A549 treated with AZD9567 at 1 μM for 4 hours (cell line): ENCODE measurements around the gene CRAT. TPM values are rescaled to one million over a fixed set of nuclear protein-coding genes. Genes with fewer than 3 reads are reported as not detected.

ENCODE experiments used
- total RNA-seq: library from RNA; stranded (reverse); fragments of 200-300 nt; extraction: Qiagen RNA extraction; gene quantifications from 5 replicates; pipeline ENCODE4 v1.2.3, GENCODE V29; 2022; ENCODE audit not compliant: insufficient read depth

CRAT gene
- 29.3 to 31.6 TPM (median 31.5 TPM) in 5 replicates for total RNA-seq

GRCh38 chr9:129110740-129111527, at the start of gene CRAT, which contains the start of gene PTPA:
CRAT (minus strand) TSS chr9:129110793; CDS start chr9:129110509, 284 bp downstream.
PTPA (plus strand) TSS chr9:129111415; CDS start chr9:129111601, 186 bp downstream.

GRCh38 chr9:129080601-129081387, 29.8 kb downstream of the CRAT start, which contains the start of gene DOLPP1:
DOLPP1 (plus strand) TSS chr9:129081111; CDS start chr9:129081132, 21 bp downstream.

Other genes starting within 250 kb of the CRAT start
- 10.6 to 17.9 TPM (median 11.7 TPM) in 5 replicates for gene KYAT1, start 228.8 kb downstream of the CRAT start, total RNA-seq
- 75.4 to 98.6 TPM (median 92.6 TPM) in 5 replicates for gene LRRC8A, start 228.7 kb downstream of the CRAT start, total RNA-seq
- 0.15 to 0.24 TPM in 2 of 5 replicates, not detected in the others for gene PHYHD1, start 189.8 kb downstream of the CRAT start, total RNA-seq
- gene DOLK, start 163.2 kb downstream of the CRAT start, total RNA-seq, result 26.2 to 39.9 TPM (median 37.0 TPM) in 5 replicates
- 37.7 to 54.3 TPM (median 41.8 TPM) in 5 replicates for gene NUP188, start 163.1 kb downstream of the CRAT start, total RNA-seq
- 42.4 to 59.2 TPM (median 56.2 TPM) in 5 replicates for gene SH3GLB2, start 82.5 kb downstream of the CRAT start, total RNA-seq
- 11.1 to 18.2 TPM (median 16.4 TPM) in 5 replicates for gene MIGA2, start 74.2 kb downstream of the CRAT start, total RNA-seq
- 19.8 to 21.8 TPM (median 20.1 TPM) in 5 replicates for gene DOLPP1, start 29.7 kb downstream of the CRAT start, total RNA-seq
- gene PTPA, start 622 bp upstream of the CRAT start, total RNA-seq, result 105 to 132 TPM (median 120 TPM) in 5 replicates
- gene IER5L, start 67.5 kb upstream of the CRAT start, total RNA-seq, result 27.7 to 48.9 TPM (median 47.5 TPM) in 5 replicates